ENCODE results near the gene KCNQ1. TPM values are rescaled to one million over a fixed set of nuclear protein-coding genes. Genes with fewer than 3 reads are reported as not detected.

KCNQ1 gene
- total and polyA plus RNA-seq, 2 experiments from 2014 or later: not detected

DNA sequence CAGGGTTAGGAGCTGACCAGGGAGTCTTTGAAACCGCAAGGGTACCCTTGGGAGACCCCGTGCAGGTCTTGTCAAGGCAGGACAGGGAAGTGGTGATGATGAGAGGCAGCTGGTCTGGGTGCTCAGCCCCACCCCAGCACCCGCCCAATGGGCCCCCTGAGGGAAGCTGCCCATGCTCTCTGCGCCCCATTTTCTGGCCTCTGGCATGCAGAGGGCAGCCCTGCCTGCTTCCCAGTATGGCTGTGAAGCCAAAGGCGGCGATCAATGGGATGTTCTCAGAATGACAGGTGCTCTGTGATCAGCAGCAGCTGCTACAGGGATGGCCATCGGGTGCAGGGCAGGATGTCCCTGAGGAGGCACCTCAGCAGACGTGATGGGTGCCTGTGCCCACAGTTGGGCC is 386.1 kb downstream of the KCNQ1 start:
- TF ChIP-seq EZH2 (IDR thresholded peaks at IDR 0.05; ENCODE audit: insufficient read depth, poor library complexity, severe bottlenecking) (no peak), EZH2phosphoT487 (IDR thresholded peaks at IDR 0.05; ENCODE audit: insufficient read depth, low read depth) (no peak)
- Histone ChIP-seq H3K9me3 (ENCODE audit: low read depth) (no peaks in the 10 kb centered on the region), H4K20me1 (ENCODE audit: insufficient read depth) (no peaks in the 10 kb centered on the region), H3K9ac (no peak overlapping the region), H3F3A (ENCODE audit: insufficient read depth) (no peaks in the 10 kb centered on the region), H3K9me2 (ENCODE audit: insufficient read depth) (no peaks in the 10 kb centered on the region), H3K36me3 (ENCODE audit: low read depth) (no peaks in the 10 kb centered on the region), H3K4me1 (ENCODE audit: insufficient read depth) (peaks cover 8% of the 10 kb centered on the region), H3K4me3 (no peak overlapping the region), H3K27me3 (replicated peaks; ENCODE audit: insufficient read depth) (no peaks in the 10 kb centered on the region), H2AFZ (no peak overlapping the region), H3K27ac (no peak overlapping the region), H3K4me2 (ENCODE audit: unreplicated experiment) (no peak overlapping the region), H3K79me2 (ENCODE audit: insufficient read depth) (no peaks in the 10 kb centered on the region)
- 68 to 81% methylated on average over 8 of the region's 8 CpGs for WGBS, 2 experiments (ENCODE audit: low coverage in 1 of 2, low lambda C conversion rate in 2 of 2, missing lambda C conversion rate in 2 of 2)
- in situ Hi-C loops (cut with MboI): no loop called here
- DNase-seq: no peak

DNA sequence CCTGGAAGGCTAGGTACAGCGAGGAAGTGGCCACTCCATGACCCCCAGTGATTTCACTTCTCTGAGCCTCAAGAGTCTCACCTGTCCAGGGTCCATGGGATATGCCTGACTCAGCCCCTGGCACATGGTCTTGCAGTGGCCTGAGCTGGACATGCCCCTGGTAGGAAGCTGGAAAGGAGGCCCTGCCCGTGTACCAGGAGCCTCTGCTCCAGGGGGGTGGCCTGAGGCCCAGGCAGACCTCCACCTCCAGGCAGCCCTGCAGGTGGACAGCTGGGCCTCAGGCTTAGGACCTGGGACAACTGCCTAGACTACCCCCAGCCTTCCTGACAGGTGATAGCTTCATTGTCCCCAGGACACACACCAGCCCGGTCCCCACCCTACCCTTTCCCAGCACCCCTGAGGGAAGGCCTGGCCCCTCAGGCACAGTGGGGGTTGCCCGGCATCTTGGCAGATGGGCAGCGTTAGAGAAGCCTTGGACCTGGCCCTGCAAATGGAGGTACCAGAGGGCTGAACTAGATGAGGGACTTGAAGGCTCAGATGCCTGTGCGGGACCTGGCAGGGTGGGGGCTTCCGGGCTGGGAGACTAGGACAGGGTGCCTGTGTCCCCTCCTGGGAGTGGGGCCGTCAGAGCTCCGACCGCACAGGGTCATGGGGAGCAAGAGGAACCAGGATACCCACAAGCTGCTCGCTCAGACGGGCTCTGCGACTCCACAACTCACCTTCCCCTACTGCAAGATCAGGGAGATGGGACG is 387.1 kb downstream of the KCNQ1 start:
- H2AFZ ChIP-seq: no peak overlapping the region
- no peaks in the 10 kb centered on the region for H3K27me3 ChIP-seq (replicated peaks; ENCODE audit: insufficient read depth)
- H3K79me2 ChIP-seq (ENCODE audit: insufficient read depth): no peaks in the 10 kb centered on the region
- H4K20me1 ChIP-seq (ENCODE audit: insufficient read depth): no peaks in the 10 kb centered on the region
- 65 to 73% methylated on average over 8 to 14 of the region's 14 CpGs for WGBS, 2 experiments (ENCODE audit: low coverage in 1 of 2, low lambda C conversion rate in 2 of 2, missing lambda C conversion rate in 2 of 2)
- DNase-seq: no peak
- H3K27ac ChIP-seq: no peak overlapping the region
- no peaks in the 10 kb centered on the region for H3K36me3 ChIP-seq (ENCODE audit: low read depth)
- H3K9me2 ChIP-seq (ENCODE audit: insufficient read depth): no peaks in the 10 kb centered on the region
- H3K4me3 ChIP-seq: no peak overlapping the region
- in situ Hi-C loops (cut with MboI): no loop called here
- H3K9me3 ChIP-seq (ENCODE audit: low read depth): no peaks in the 10 kb centered on the region
- no peaks in the 10 kb centered on the region for H3F3A ChIP-seq (ENCODE audit: insufficient read depth)
- TF ChIP-seq EZH2 (IDR thresholded peaks at IDR 0.05; ENCODE audit: insufficient read depth, poor library complexity, severe bottlenecking) (no peak), EZH2phosphoT487 (IDR thresholded peaks at IDR 0.05; ENCODE audit: insufficient read depth, low read depth) (no peak)
- H3K4me1 ChIP-seq (ENCODE audit: insufficient read depth): no peaks in the 10 kb centered on the region
- no peak overlapping the region for H3K4me2 ChIP-seq (ENCODE audit: unreplicated experiment)
- H3K9ac ChIP-seq: no peak overlapping the region

DNA sequence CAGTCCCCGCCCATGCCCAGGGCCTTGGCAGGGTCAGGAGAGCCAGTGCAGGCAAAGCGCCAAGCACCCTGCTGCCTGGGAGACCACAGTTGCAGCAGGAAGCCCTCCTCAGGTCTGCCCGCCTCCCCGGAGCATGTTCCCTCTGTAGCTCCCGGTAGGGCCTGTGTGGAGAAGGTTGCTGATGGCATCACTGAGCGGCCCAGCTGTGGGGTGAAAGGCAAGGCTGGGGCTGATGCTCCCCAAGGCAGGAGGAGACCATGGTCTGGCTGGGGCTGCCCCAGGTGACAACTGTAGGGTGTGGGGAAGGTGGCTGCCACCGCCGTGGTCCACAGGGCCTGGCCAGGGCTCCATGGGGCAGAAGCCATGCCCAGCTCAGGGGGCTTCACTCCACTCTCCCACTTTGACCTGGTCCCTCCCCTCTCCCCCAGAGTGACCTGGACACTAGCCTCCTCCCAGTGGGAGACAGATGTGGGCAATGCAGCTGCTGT is 387.8 kb downstream of the KCNQ1 start:
- Histone ChIP-seq H4K20me1 (ENCODE audit: insufficient read depth) (no peaks in the 10 kb centered on the region), H2AFZ (no peak overlapping the region), H3K27me3 (replicated peaks; ENCODE audit: insufficient read depth) (0 out of 2 replicates have a peak, but pooled peaks cover 3% of the 10 kb centered on the region), H3K4me3 (no peak overlapping the region), H3K4me2 (ENCODE audit: unreplicated experiment) (no peak overlapping the region), H3K9ac (no peak overlapping the region), H3K9me2 (ENCODE audit: insufficient read depth) (no peaks in the 10 kb centered on the region), H3F3A (ENCODE audit: insufficient read depth) (no peaks in the 10 kb centered on the region), H3K36me3 (ENCODE audit: low read depth) (no peaks in the 10 kb centered on the region), H3K27ac (no peak overlapping the region), H3K4me1 (ENCODE audit: insufficient read depth) (no peaks in the 10 kb centered on the region), H3K9me3 (ENCODE audit: low read depth) (no peaks in the 10 kb centered on the region), H3K79me2 (ENCODE audit: insufficient read depth) (no peaks in the 10 kb centered on the region)
- WGBS, 2 experiments (ENCODE audit: low coverage in 1 of 2, low lambda C conversion rate in 2 of 2, missing lambda C conversion rate in 2 of 2): 71 to 74% methylated on average over 8 of the region's 8 CpGs
- in situ Hi-C loops (cut with MboI): no loop called here
- no peak for TF ChIP-seq EZH2 (IDR thresholded peaks at IDR 0.05; ENCODE audit: insufficient read depth, poor library complexity, severe bottlenecking)
- TF ChIP-seq EZH2phosphoT487 (IDR thresholded peaks at IDR 0.05; ENCODE audit: insufficient read depth, low read depth): no peak
- DNase-seq: no peak

DNA sequence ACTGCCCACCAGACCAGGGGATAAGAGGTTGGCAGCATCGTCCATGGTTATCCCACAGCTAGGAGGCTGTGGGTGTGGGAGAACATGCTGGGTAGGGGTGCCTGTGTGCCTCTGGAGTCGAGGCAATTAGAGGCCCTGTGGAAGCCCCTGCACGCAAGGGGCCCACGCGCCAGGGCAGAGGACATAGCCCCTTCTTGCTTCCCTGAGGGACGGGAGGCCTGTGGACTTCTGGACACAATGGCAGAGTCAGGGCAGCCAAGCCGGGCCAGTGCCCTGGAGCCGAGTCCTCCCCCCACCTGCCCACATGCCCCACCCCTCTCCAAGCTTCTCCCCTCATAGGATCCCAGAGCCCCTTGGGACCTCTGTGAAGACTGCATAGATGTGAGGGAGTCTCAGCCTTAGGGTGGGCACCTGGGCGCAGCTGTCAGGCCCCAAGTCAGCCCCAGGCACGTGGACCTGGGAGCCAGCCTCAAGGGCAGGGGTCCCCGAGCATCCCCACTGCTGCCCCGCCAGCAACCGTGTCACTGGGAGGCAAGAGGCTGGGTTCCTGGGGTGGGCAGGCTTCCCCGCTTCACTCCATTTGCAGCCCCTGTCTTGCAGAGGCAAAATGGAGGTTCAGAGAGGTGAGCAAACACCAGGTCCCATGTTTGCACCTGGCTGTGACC is 388.4 kb downstream of the KCNQ1 start:
- TF ChIP-seq EZH2phosphoT487 (IDR thresholded peaks at IDR 0.05; ENCODE audit: insufficient read depth, low read depth) (no peak), EZH2 (IDR thresholded peaks at IDR 0.05; ENCODE audit: insufficient read depth, poor library complexity, severe bottlenecking) (no peak)
- Histone ChIP-seq H3K79me2 (ENCODE audit: insufficient read depth) (no peaks in the 10 kb centered on the region), H2AFZ (no peak overlapping the region), H3F3A (ENCODE audit: insufficient read depth) (no peaks in the 10 kb centered on the region), H3K27ac (no peak overlapping the region), H3K9ac (no peak overlapping the region), H4K20me1 (ENCODE audit: insufficient read depth) (no peaks in the 10 kb centered on the region), H3K36me3 (ENCODE audit: low read depth) (no peaks in the 10 kb centered on the region), H3K9me2 (ENCODE audit: insufficient read depth) (no peaks in the 10 kb centered on the region), H3K27me3 (replicated peaks; ENCODE audit: insufficient read depth) (0 out of 2 replicates have a peak, but pooled peaks cover 6% of the 10 kb centered on the region), H3K9me3 (ENCODE audit: low read depth) (no peaks in the 10 kb centered on the region), H3K4me1 (ENCODE audit: insufficient read depth) (no peaks in the 10 kb centered on the region), H3K4me2 (ENCODE audit: unreplicated experiment) (no peak overlapping the region), H3K4me3 (no peak overlapping the region)
- in situ Hi-C loops (cut with MboI): no loop called here
- WGBS, 2 experiments (ENCODE audit: low coverage in 1 of 2, low lambda C conversion rate in 2 of 2, missing lambda C conversion rate in 2 of 2): 59 to 67% methylated on average over 13 to 14 of the region's 14 CpGs
- DNase-seq: no peak
